Neural cell (in vitro differentiated cells): ENCODE data around the gene UQCRH.

ENCODE experiments used
- EP300 ChIP-seq: fragments of 450-650 bp; conservative IDR thresholded peaks from 2 replicates; pipeline ENCODE4 v1.6.1; 2014; ENCODE audit warnings: antibody characterized with exemption, mild to moderate bottlenecking, moderate library complexity; ENCODE audit not compliant: poor library complexity, severe bottlenecking
- EZH2 ChIP-seq: fragments of 200-600, 300-800 bp; shearing (Covaris generic), sonication (generic); IDR thresholded peaks from 2 replicates; pipeline ENCODE4 v1.6.1; 2014; ENCODE audit warnings: antibody characterized with exemption, low read length, borderline replicate concordance, mild to moderate bottlenecking; ENCODE audit not compliant: insufficient read depth, poor library complexity, severe bottlenecking
- TF ChIP-seq, protein P1 (sequence below): fragments of 450-650 bp; IDR thresholded peaks from 2 replicates; pipeline ENCODE4 v1.5.1; 2014; ENCODE audit warnings: antibody characterized with exemption, mild to moderate bottlenecking, moderate library complexity; ENCODE audit not compliant: poor library complexity, severe bottlenecking

- TF ChIP-seq, protein P1, sequence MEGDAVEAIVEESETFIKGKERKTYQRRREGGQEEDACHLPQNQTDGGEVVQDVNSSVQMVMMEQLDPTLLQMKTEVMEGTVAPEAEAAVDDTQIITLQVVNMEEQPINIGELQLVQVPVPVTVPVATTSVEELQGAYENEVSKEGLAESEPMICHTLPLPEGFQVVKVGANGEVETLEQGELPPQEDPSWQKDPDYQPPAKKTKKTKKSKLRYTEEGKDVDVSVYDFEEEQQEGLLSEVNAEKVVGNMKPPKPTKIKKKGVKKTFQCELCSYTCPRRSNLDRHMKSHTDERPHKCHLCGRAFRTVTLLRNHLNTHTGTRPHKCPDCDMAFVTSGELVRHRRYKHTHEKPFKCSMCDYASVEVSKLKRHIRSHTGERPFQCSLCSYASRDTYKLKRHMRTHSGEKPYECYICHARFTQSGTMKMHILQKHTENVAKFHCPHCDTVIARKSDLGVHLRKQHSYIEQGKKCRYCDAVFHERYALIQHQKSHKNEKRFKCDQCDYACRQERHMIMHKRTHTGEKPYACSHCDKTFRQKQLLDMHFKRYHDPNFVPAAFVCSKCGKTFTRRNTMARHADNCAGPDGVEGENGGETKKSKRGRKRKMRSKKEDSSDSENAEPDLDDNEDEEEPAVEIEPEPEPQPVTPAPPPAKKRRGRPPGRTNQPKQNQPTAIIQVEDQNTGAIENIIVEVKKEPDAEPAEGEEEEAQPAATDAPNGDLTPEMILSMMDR = no peak
- TF ChIP-seq EP300 (no peak), EZH2 (no peak)
These were observed 38.7 kb downstream of the UQCRH start for GRCh38 chr1:46342084-46342656.
